Urothelium cell line (cell line): ENCODE data around the gene PPP2R2C.

Experiments used
- DNase-seq: peaks from one replicate; pipeline ENCODE4 v3.0.0; 2011; ENCODE audit warnings: low spot score, mixed read lengths
- FAIRE-seq: peaks from 2 replicates; lab custom pipeline; 2011; peaks lifted over from hg19 to GRCh38; lab: Jason Lieb, UNC

The PPP2R2C gene

GRCh38 chr4:6404611-6405396 is 67.6 kb downstream of the PPP2R2C start:
- no peak for DNase-seq
- FAIRE-seq, result no peak

GRCh38 chr4:6403400-6403685 is 69.1 kb downstream of the PPP2R2C start:
- DNase-seq (no peak), FAIRE-seq (no peak)

DNA sequence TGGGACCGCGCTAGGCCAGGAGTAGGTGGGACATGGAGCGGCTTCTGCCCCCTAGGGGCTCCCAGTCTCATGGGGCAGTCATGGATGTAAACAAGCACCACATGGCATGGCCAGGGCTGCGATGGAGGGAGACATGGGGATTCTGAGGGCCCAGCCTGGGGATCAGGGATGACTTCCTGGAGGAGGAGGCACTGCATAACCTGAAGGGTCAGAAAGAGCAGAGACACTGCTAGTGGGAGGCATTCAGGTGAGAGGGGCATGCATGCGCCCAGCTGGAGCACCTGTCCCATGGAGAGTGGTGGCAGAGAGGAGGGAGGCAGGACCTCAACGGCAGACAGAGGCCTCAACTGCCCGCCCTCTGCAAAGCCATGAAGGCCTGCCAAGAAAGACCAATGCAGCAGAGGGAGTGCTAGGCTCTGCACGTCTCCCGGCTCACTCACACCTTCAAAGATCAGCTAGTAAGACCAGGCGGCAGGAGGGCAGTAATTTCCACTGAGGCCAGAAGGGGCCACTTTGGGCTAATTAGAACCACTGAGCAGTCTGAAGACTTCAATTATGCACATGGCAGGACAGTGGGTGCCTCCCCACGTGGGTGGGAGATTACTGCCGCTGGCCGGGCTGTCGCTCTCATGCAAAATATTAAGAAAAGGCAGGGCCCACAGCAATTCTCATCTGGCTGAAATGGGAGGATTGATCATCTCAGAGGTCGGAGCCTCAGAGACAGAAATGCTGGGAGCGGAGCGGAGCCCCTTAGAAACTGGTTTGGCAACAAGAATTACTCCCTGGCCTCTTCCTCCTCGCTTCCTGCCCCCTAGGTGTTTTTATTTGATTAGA is 69.6 kb downstream of the PPP2R2C start:
- FAIRE-seq, result no peak
- no peak for DNase-seq

DNA sequence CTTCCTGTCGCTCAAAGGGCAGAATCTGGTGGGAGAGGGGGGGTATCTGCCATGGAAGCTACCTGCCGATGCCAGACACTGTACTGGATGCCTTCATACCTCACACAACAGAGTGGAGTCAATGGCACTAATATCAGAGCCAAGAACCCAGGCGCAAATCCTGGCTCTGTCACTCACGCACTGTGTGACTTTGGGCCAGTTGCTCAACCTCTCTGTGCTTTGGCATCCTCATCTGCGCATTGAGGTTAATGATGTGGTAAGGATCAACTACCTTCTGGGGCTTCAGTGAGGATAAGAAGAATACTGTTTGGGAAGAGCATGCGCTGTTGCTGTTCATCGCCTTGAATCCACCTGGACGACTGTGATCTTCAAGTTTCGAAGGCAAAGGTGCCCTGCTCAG is 70.6 kb downstream of the PPP2R2C start:
- no peak for DNase-seq
- no peak for FAIRE-seq

GRCh38 chr4:6396696-6397236 is 75.6 kb downstream of the PPP2R2C start:
- no peak for DNase-seq
- no peak for FAIRE-seq

- DNase-seq (no peak), FAIRE-seq (no peak)
These were observed 76.8 kb downstream of the PPP2R2C start for GRCh38 chr4:6395466-6396228.

DNA sequence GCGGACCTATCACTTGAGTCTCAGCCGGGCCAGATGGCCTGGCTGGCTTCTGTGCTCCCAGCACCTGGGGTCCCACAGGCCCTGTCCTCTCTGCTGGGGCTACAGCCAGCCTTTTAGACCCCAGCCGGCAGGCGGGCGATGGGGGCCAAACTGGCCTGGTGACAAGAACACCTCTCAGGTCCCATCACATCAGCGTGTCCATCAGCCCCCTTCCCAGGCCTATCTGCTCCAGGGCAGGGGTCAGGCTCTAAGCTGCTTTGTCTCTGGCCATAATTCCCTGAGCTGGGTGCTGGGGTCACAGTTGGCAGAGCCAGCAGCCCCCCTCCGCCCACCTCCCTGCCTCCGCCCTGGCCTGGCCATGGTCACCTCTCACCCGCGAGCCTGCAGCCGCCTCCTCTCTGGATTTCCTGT is 77.7 kb downstream of the PPP2R2C start:
- FAIRE-seq, result no peak

DNA sequence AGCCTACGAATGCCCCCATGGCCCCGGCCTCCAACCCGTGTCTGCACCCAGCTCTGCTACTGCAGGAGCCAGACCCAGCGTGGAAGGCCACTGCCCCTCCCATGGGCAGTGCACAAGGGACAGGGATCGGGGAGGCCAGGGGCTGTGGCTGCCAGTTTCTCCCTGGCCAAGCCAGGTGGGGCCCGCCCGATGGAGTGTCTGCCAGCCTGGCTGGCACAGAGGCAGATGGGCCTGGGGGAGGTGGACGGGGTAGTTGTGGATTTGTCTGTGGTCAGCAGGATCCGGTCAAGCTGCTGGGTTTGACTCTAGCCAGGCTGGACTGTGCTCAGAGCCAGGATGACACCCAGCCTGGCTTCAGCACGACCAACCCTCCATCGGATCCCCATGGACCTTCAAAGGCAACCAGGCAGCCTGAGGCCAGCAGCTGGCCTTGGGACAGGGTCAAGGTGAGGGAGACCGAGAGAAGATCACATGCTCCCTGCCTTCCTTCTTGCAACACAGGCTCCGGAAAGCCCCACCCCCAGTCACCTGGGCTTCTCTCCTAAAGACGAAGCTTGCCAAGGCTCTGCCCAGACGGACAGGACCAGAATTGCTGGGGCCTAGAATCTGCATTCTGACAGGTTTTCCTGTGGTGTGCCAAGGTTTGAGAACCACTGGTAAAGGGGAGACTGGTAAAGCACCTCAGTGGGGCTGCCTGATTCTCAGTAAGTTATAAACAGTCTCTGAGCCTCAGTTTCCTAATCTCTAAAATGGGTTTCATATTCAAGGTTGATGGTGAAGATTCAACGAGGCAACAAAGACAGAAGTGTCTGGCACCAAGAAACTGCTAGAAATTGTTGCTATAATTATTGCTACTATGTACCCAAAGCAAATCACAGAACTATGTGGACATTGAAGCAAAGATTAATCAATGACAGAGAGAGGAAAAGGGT is 78.6 kb downstream of the PPP2R2C start:
- FAIRE-seq (no peak), DNase-seq (no peak)

More for the DNA sequence above, 77.7 kb downstream of the PPP2R2C start:
- DNase-seq, result no peak

DNA sequence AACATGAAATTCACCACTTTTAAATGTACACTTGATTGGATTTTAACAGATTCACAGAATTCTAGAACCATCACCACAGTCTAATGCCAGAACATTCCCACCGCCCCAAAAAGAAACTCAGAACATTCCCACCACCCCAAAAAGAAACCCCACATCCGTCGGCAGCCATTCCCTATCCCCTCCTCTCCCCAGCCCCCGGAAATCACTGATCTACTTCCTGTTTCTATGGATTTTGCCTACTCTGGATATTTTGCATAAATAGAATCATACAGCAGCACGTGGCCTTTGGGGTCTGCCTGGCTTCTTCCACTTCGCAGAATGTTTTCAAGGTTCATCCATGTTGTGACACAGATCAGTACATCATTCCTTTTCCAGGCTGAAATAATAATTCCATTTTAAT is 79.3 kb downstream of the PPP2R2C start:
- FAIRE-seq, result no peak
- no peak for DNase-seq

DNA sequence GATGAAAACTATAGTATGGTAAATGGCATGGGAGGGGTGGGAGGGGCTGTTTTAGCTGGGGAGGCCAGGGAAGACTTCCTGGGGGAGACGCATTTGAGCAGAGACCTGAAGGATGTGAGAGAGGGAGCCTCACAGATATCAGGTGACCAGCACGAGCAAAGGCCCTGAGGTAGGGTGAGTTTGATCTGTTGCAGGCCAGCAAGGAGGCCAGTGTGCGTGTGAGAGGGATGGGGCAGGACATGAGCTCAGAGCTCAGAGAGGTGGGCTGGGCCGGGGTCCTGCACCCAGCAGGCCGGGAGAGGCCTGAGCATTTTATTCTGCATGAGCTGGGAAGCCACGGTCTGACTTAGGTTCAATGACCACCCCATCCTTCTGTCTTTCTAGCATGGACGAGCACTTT is 80.0 kb downstream of the PPP2R2C start:
- FAIRE-seq (no peak), DNase-seq (no peak)

DNA sequence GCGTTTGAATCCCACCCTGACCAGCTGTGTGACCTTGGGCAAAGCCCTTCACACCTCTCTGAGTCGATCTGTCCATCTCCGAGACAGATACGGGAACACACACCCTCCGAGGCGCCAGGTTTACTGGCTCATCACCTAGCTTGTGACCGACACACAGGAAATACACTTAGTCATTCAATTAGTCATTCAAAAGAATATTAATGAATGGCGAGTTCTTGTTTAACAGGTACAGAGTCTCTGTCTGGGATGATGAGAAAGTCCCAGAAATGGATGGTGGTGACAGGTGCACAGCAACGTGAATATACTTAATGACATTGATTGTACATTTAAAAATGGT is 80.6 kb downstream of the PPP2R2C start:
- FAIRE-seq (no peak), DNase-seq (peak; percentile 15)

DNA sequence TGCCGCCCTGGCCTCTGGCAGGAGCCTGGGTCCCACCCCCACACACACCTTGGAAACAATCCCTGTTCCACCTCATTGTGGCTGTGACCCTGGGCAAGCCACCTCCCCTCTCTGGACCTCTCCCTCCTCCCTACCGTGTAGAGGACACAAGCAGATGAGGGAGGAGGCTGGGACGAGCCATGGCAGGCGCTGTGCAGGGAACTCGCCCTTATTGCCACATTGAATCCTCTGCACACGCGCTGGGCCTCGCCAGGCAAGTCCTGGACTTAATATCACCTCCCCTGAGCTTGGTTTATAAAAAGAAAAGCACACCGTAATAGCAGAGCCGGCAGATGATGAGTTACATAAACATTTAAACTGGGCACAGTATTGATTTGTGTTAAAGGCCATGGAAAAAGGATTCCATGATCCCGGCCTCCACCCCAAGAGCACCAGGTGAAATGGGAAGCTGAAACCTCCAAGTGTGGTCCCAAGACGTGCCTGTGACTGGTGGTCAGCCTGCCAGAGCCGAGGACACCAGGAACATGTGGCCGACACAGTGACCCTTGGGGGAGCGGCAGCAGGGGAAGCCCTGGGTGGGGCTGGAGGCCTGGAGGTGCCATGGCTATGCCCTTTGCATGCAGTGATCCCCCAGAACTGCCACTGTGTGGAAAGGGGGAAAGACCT is 81.1 kb downstream of the PPP2R2C start:
- DNase-seq, result no peak
- FAIRE-seq, result no peak

DNA sequence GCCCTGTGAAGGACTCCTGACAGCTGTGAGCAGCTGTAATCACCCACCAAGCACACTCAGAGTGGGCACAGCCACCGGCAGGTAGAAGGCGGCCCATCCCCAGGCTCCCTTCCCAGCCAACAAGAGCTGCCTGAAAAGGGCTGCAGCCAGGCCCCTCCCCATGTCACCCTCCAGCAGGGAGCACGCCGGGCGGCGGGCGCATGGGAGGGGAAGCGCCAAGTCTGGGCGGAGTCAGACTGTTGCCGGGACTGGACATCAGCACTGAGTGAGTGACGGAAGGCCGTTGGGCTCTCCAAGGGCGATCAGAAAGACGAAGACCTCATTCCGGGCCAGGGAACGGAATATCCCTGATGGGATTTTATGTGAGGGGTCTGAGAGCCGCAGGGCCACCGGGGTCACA is 82.1 kb downstream of the PPP2R2C start:
- FAIRE-seq (no peak), DNase-seq (no peak)

DNA sequence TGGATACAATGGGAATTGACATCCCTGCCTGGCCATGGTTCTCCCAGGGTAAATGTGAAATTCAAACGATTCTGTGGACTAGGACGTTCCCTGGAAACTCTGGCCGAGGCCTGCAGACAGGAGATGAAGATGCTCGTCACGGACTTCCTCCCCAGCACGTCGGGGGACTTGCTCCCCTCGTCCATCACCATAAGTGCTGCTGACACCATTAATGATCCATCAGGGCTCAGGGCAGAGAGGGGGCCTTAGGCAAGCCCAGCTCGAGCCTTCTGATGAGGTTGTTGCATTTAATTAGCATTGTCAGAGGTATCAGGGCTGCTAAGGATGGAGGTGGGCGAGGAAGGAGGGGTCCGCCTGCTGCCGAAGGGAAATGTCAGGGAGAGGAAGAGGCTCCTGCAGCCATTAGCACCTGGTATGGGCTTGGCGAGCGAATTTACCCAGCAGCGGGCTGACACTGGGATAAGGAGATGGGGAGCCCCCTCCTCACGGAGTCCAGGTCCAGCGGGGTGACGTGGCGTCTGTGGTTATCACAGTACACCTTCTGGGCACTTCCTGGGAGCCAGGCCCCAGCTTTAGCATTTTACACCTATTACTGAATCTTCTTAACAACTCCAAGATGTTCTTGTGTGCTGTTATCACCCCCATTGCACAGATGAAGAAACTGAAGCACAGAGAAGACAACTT is 83.1 kb downstream of the PPP2R2C start:
- DNase-seq (no peak), FAIRE-seq (no peak)

GRCh38 chr4:6388713-6389112 is 83.7 kb downstream of the PPP2R2C start:
- DNase-seq (no peak), FAIRE-seq (no peak)

- DNase-seq, result no peak
- FAIRE-seq, result no peak
These were observed 84.5 kb downstream of the PPP2R2C start for GRCh38 chr4:6387946-6388345.

- no peak for DNase-seq
- FAIRE-seq, result no peak
These were observed 86.3 kb downstream of the PPP2R2C start for GRCh38 chr4:6386091-6386490.

GRCh38 chr4:6385288-6385687 is 87.1 kb downstream of the PPP2R2C start:
- no peak for FAIRE-seq

GRCh38 chr4:6384541-6384940 is 87.9 kb downstream of the PPP2R2C start:
- DNase-seq (no peak), FAIRE-seq (no peak)

More at GRCh38 chr4:6385288-6385687, 87.1 kb downstream of the PPP2R2C start:
- DNase-seq, result no peak
